IPS-NIHi7 (cell line): ENCODE data around the gene PSD.

ENCODE experiments used
- DNase-seq: peaks from one replicate; pipeline ENCODE4 v3.0.0; 2012; ENCODE audit warnings: mixed read lengths; ENCODE audit errors: extremely low spot score

PSD gene

DNA sequence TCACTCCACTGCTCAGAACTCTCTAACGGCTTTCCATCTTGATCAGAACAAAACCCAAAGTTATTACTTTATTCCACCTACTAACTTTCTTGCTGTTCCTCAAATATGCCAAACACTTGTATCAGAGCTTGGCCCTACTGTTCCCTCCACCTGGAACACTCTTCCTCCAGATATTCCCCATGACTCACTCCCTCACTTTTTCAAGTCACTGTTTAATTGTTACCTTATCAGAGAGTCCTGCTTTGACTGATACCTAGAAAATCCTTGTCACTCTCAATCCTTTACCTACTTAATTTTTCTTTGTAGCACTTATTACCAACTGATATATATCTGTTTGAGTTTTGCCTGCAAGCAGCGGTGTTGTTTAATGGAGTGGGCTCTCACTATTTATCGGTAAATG is 28.7 kb downstream of the PSD start:
- no peak for DNase-seq

GRCh38 chr10:102384606-102385429 is 33.8 kb downstream of the PSD start:
- DNase-seq = no peak

DNA sequence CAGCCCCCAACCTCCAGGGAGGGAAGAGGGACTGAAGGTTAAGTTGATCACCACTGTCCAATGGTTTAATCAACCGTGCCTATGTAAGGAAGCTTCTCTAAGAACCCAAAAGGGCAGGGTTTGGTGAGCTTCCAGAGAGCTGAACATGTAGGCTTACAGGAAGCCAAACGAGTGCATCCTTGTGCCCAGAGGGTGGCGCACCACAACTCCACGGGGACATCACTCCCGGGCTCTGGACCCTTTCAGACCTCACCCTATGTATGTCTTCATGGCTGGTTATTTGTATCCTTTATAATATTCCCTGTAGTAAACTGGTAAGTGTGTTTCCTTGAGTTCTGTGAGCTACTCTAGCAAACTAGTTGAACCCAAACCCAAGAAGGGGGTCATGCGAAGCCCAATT is 34.5 kb downstream of the PSD start:
- DNase-seq = peak; percentile 67

GRCh38 chr10:102382871-102383270 is 35.7 kb downstream of the PSD start:
- DNase-seq = no peak

DNA sequence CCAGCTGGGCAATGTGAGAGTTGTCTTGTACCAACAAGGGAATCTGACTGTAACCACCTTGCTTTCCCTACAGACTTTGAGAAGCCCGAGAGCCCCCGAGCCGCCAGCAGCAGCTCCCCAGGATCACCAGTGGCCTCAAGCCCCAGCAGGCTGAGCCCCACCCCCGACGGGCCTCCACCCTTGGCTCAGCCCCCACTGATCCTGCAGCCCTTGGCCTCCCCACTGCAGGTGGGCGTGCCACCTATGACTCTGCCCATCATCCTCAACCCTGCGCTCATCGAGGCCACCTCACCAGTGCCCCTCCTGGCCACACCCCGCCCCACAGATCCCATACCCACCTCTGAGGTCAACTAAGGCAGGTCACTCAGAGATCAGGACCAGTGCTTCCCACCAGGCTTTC is 36.6 kb downstream of the PSD start:
- DNase-seq = no peak

DNA sequence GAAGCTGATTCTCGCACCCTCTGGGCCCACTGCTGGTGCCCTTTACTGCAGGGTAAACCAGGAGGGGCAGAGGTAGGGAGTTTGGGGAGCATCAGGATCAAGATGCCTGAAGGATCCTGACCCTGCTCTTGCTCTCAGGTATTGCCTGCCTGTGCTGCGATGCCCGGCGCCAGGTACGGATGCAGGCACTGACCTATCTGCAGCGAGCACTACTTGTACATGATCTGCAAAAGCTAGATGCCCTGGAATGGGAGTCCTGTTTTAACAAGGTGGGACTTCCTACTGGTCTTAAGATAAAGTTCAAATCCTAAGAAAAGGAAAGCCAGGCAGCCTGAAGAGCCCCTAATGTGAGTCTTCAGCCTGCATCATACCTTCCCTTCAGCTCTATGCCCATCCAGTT is 39.2 kb downstream of the PSD start:
- DNase-seq = no peak

DNA sequence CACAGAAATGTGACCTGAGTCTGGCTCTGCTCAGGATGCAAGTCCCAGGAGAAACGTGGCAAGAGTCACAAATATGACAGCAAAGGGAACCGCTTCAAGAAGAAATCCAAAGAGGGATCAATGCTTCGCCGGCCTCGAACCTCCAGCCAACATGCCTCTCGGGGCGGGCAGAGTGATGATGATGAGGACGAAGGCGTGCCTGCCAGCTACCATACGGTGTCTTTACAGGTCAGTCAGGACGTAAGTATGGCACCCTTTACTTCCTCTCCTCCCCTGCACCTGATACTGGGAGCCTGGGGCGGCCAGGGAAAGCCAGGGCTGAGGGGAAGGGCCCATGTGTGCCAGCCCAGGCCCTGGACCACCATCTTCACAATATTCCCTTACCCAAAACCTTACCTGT is 41.7 kb downstream of the PSD start:
- no peak for DNase-seq

DNA sequence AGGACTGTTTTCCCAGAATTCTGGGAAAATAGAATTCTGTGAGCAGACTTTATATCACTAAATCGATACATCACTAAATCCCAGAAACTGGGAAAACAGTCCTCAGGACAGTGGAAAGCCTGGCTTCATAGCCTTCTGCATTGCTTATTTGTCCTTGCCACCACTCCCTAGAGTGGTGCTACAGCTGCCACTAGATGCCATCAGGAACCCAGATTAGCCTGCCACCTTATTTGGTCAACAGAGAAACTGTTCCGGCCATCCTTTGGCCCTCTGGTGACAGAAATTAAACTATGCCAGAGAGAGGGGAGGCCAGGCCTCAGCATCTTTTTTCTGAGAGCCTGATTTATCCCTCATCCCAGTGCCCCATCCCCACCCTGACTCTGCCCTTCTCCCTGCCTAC is 42.7 kb downstream of the PSD start:
- DNase-seq = no peak

- DNase-seq = peak; percentile 47
Observed at GRCh38 chr10:102375250-102375649, 43.3 kb downstream of the PSD start.

- no peak for DNase-seq
Observed at GRCh38 chr10:102371295-102371694, 47.3 kb downstream of the PSD start.

DNA sequence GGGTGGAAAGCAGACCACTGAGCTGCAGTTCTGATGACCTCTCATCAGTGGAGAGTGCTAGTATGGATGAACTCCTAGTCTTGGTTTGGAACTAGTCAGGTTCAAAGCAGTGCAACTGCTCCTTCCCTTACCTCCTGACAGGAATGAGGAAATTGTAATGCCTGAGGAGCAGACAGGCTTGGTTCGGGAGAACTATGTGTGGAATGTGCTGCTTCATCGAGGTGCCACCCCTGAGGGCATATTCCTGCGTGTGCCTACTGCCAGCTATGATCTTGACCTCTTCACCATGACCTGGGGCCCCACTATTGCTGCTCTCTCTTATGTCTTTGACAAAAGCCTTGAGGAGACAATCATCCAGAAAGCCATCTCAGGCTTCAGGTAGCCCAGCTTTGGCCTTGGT is 50.5 kb downstream of the PSD start:
- no peak for DNase-seq

- no peak for DNase-seq
Observed at GRCh38 chr10:102367441-102367840, 51.1 kb downstream of the PSD start.

- no peak for DNase-seq
Observed at GRCh38 chr10:102358712-102359382, 59.7 kb downstream of the PSD start.

DNA sequence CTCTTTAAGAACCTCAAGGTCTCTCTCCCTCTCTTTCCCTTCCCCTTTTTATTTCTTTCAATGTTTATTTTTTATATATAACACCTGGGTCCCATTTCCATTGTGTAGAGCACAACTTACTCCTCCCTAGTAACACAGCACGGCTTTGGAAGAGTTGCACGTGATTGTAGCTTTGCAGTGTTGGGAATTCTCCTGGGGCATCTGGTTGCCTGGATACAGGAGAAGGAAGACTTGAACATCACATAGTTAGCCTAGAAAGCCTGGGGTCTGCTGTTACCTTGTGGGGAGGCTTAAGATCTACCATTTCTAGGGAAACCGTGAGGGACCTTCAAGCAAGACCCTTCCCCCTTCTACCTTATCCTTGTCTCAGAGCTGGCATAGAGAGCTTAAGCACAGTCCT is 64.1 kb downstream of the PSD start:
- DNase-seq = no peak
